PC-9 (cell line): ENCODE measurements around the gene SIGLEC8.

ENCODE experiments used
- CTCF ChIP-seq: fragments of 200-600 bp; sonication (generic); conservative IDR thresholded peaks from 2 replicates; pipeline ENCODE4 v1.6.1; 2017; ENCODE audit warnings: mixed run types, antibody characterized with exemption, mild to moderate bottlenecking, moderate library complexity
- EZH2 ChIP-seq: fragments of 200-600 bp; sonication (generic); IDR thresholded peaks from 2 replicates; pipeline ENCODE4 v1.8.0; 2017; ENCODE audit warnings: antibody characterized with exemption, low read depth

- TF ChIP-seq CTCF: no peak
- no peak for TF ChIP-seq EZH2
Observed at GRCh38 chr19:51427201-51427600, 31.1 kb downstream of the SIGLEC8 start.
